ENCODE data around the gene RIT1.

DNA sequence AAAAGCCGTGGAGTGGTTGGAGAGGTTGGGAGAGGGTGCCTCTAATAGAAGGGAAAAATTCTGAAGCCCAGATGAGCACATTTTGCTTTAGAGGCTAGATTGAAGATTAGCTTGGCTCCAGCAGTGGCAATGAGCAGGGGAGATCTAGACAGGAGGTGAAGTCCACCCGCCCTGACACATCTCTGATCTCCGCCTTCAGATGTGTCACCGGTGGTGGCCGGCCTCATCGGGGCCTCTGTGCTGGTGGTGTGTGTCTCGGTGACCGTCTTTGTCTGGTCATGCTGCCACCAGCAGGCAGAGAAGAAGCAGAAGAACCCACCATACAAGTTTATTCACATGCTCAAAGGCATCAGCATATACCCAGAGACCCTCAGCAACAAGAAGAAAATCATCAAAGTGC lies 43.4 kb downstream of the RIT1 start:
- no peak for TF ChIP-seq EZH2 (optimal IDR thresholded peaks at IDR 0.05; ENCODE audit: low read depth, low read length)
- TF ChIP-seq, protein P1, sequence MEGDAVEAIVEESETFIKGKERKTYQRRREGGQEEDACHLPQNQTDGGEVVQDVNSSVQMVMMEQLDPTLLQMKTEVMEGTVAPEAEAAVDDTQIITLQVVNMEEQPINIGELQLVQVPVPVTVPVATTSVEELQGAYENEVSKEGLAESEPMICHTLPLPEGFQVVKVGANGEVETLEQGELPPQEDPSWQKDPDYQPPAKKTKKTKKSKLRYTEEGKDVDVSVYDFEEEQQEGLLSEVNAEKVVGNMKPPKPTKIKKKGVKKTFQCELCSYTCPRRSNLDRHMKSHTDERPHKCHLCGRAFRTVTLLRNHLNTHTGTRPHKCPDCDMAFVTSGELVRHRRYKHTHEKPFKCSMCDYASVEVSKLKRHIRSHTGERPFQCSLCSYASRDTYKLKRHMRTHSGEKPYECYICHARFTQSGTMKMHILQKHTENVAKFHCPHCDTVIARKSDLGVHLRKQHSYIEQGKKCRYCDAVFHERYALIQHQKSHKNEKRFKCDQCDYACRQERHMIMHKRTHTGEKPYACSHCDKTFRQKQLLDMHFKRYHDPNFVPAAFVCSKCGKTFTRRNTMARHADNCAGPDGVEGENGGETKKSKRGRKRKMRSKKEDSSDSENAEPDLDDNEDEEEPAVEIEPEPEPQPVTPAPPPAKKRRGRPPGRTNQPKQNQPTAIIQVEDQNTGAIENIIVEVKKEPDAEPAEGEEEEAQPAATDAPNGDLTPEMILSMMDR (IDR thresholded peaks at IDR 0.05; ENCODE audit: low read length), result no peak

All from MM.1S (cell line).